HUES6 (cell line): ENCODE results near the gene ADAMTSL2.
A peak's percentile ranks its signal among the peaks of the same experiment; 100 is the strongest.

ENCODE experiments used
- H3K27ac ChIP-seq: 2 replicates; pipeline ENCODE4 v1.7.0; 2013; ENCODE audit warnings: low read depth, mild to moderate bottlenecking, low read length, inconsistent platforms
- H3K27me3 ChIP-seq: 2 replicates; pipeline ENCODE4 v1.6.1; 2013; ENCODE audit warnings: low read length; ENCODE audit not compliant: control insufficient read depth, insufficient read depth
- H3K36me3 ChIP-seq: 2 replicates; pipeline ENCODE4 v1.6.1; 2013; ENCODE audit warnings: low read length; ENCODE audit not compliant: control insufficient read depth, insufficient read depth
- H3K4me1 ChIP-seq: 2 replicates; pipeline ENCODE4 v1.6.1; 2013; ENCODE audit warnings: low read length; ENCODE audit not compliant: control insufficient read depth, insufficient read depth
- H3K4me3 ChIP-seq: 2 replicates; pipeline ENCODE4 v1.5.1; 2013; ENCODE audit warnings: low read depth, low read length
- H3K9ac ChIP-seq: one replicate; pipeline ENCODE4 v1.6.1; 2013; ENCODE audit warnings: mild to moderate bottlenecking, low read length
- H3K9me3 ChIP-seq: 2 replicates; pipeline ENCODE4 v1.6.1; 2013; ENCODE audit warnings: low read depth, low read length; ENCODE audit not compliant: control insufficient read depth, insufficient read depth

ADAMTSL2 gene

GRCh38 chr9:133528876-133529241, 5.6 kb upstream of the ADAMTSL2 start:
- H3K4me3 ChIP-seq = no peak overlapping the region
- peaks cover 5% of the 10 kb centered on the region for H3K27me3 ChIP-seq
- H3K9me3 ChIP-seq = no peaks in the 10 kb centered on the region
- H3K27ac ChIP-seq = no peak overlapping the region
- H3K4me1 ChIP-seq = peaks cover 44% of the 10 kb centered on the region
- H3K36me3 ChIP-seq = no peaks in the 10 kb centered on the region
- H3K9ac ChIP-seq = no peak overlapping the region

- Histone ChIP-seq H3K9me3 (no peaks in the 10 kb centered on the region), H3K27me3 (peaks cover 9% of the 10 kb centered on the region), H3K9ac (no peak overlapping the region), H3K27ac (no peak overlapping the region), H3K4me1 (peaks cover 49% of the 10 kb centered on the region), H3K36me3 (no peaks in the 10 kb centered on the region), H3K4me3 (no peak overlapping the region)
Measured at GRCh38 chr9:133529457-133529856, 5.0 kb upstream of the ADAMTSL2 start.

- Histone ChIP-seq H3K4me1 (peaks cover 49% of the 10 kb centered on the region), H3K27ac (no peak overlapping the region), H3K36me3 (no peaks in the 10 kb centered on the region), H3K9me3 (no peaks in the 10 kb centered on the region), H3K27me3 (peaks cover 11% of the 10 kb centered on the region), H3K4me3 (no peak overlapping the region), H3K9ac (no peak overlapping the region)
Measured at GRCh38 chr9:133529874-133530273, 4.6 kb upstream of the ADAMTSL2 start.

- H3K9me3 ChIP-seq = no peaks in the 10 kb centered on the region
Measured at GRCh38 chr9:133531293-133531692, 3.2 kb upstream of the ADAMTSL2 start.

GRCh38 chr9:133532937-133533668, 1.4 kb upstream of the ADAMTSL2 start:
- no peak overlapping the region for H3K9ac ChIP-seq
- H3K4me1 ChIP-seq = peaks cover 25% of the 10 kb centered on the region
- no peak overlapping the region for H3K27ac ChIP-seq
- peaks cover 20% of the 10 kb centered on the region for H3K27me3 ChIP-seq
- no peaks in the 10 kb centered on the region for H3K36me3 ChIP-seq
- H3K4me3 ChIP-seq = no peak overlapping the region
- no peaks in the 10 kb centered on the region for H3K9me3 ChIP-seq

More at GRCh38 chr9:133531293-133531692, 3.2 kb upstream of the ADAMTSL2 start:
- Histone ChIP-seq H3K9ac (no peak overlapping the region), H3K27me3 (peaks cover 20% of the 10 kb centered on the region), H3K36me3 (no peaks in the 10 kb centered on the region), H3K4me1 (peaks cover 43% of the 10 kb centered on the region), H3K4me3 (no peak overlapping the region), H3K27ac (no peak overlapping the region)

GRCh38 chr9:133533857-133534256, 647 bp upstream of the ADAMTSL2 start:
- H3K27ac ChIP-seq = no peak overlapping the region
- peaks cover 20% of the 10 kb centered on the region for H3K27me3 ChIP-seq
- peaks cover 25% of the 10 kb centered on the region for H3K4me1 ChIP-seq
- H3K36me3 ChIP-seq = no peaks in the 10 kb centered on the region
- peak overlapping the region; percentile 34 for H3K9ac ChIP-seq
- no peaks in the 10 kb centered on the region for H3K9me3 ChIP-seq
- peak overlapping the region; percentile 57 for H3K4me3 ChIP-seq

- H3K27me3 ChIP-seq = peaks cover 20% of the 10 kb centered on the region
- no peak overlapping the region for H3K4me3 ChIP-seq
- H3K9me3 ChIP-seq = no peaks in the 10 kb centered on the region
- H3K9ac ChIP-seq = no peak overlapping the region
- H3K27ac ChIP-seq = no peak overlapping the region
- H3K36me3 ChIP-seq = no peaks in the 10 kb centered on the region
- H3K4me1 ChIP-seq = peaks cover 35% of the 10 kb centered on the region
Measured at GRCh38 chr9:133535306-133535877, 888 bp downstream of the ADAMTSL2 start.

- no peak overlapping the region for H3K4me3 ChIP-seq
- no peak overlapping the region for H3K9ac ChIP-seq
- H3K36me3 ChIP-seq = no peaks in the 10 kb centered on the region
- H3K9me3 ChIP-seq = no peaks in the 10 kb centered on the region
- H3K27me3 ChIP-seq = peaks cover 20% of the 10 kb centered on the region
- no peak overlapping the region for H3K27ac ChIP-seq
- H3K4me1 ChIP-seq = peaks cover 37% of the 10 kb centered on the region
Measured at GRCh38 chr9:133536080-133536479, 1.6 kb downstream of the ADAMTSL2 start.

GRCh38 chr9:133536536-133536935, 2.0 kb downstream of the ADAMTSL2 start:
- H3K27me3 ChIP-seq = peaks cover 20% of the 10 kb centered on the region
- H3K4me1 ChIP-seq = peaks cover 37% of the 10 kb centered on the region
- H3K9me3 ChIP-seq = no peaks in the 10 kb centered on the region
- H3K9ac ChIP-seq = no peak overlapping the region
- H3K4me3 ChIP-seq = no peak overlapping the region
- H3K27ac ChIP-seq = no peak overlapping the region
- H3K36me3 ChIP-seq = no peaks in the 10 kb centered on the region

GRCh38 chr9:133537257-133537656, 2.8 kb downstream of the ADAMTSL2 start:
- Histone ChIP-seq H3K4me1 (peaks cover 37% of the 10 kb centered on the region), H3K27ac (no peak overlapping the region), H3K9me3 (no peaks in the 10 kb centered on the region), H3K9ac (no peak overlapping the region), H3K4me3 (no peak overlapping the region), H3K27me3 (peaks cover 20% of the 10 kb centered on the region), H3K36me3 (no peaks in the 10 kb centered on the region)

- H3K4me1 ChIP-seq = peaks cover 37% of the 10 kb centered on the region
- no peak overlapping the region for H3K27ac ChIP-seq
- no peak overlapping the region for H3K4me3 ChIP-seq
- H3K36me3 ChIP-seq = no peaks in the 10 kb centered on the region
- no peak overlapping the region for H3K9ac ChIP-seq
- no peaks in the 10 kb centered on the region for H3K9me3 ChIP-seq
- peaks cover 20% of the 10 kb centered on the region for H3K27me3 ChIP-seq
Measured at GRCh38 chr9:133538176-133538575, 3.7 kb downstream of the ADAMTSL2 start.
